HuH-7.5 (cell line): ENCODE measurements around the gene PDLIM3.
A peak's percentile ranks its signal among the peaks of the same experiment; 100 is the strongest.
"Not testable (repeated sequence)": the region's sequence is repeated elsewhere in the genome, so short reads cannot be mapped to it uniquely, and the experiment has no call there.

Source experiments
- DNase-seq: peaks from one replicate; pipeline ENCODE4 v3.0.0; 2011; ENCODE audit warnings: low spot score

Gene PDLIM3

GRCh38 chr4:185520119-185520518 lies 15.2 kb downstream of the PDLIM3 start:
- no peak for DNase-seq

GRCh38 chr4:185518494-185518893 lies 16.8 kb downstream of the PDLIM3 start:
- DNase-seq, result no peak

- DNase-seq, result no peak
Measured at GRCh38 chr4:185518069-185518468, 17.2 kb downstream of the PDLIM3 start.

GRCh38 chr4:185515248-185515647 lies 20.1 kb downstream of the PDLIM3 start:
- no peak for DNase-seq

GRCh38 chr4:185514182-185514697 lies 21.1 kb downstream of the PDLIM3 start:
- no peak for DNase-seq

- DNase-seq, result peak; percentile 25
Measured at GRCh38 chr4:185513489-185514181, 21.7 kb downstream of the PDLIM3 start.

- DNase-seq, result no peak
Measured at GRCh38 chr4:185512516-185512915, 22.8 kb downstream of the PDLIM3 start.

- not testable (repeated sequence) for DNase-seq
Measured at GRCh38 chr4:185511243-185511642, 24.1 kb downstream of the PDLIM3 start.

- DNase-seq, result no peak
Measured at GRCh38 chr4:185510806-185511205, 24.5 kb downstream of the PDLIM3 start.

GRCh38 chr4:185508181-185508580 lies 27.1 kb downstream of the PDLIM3 start:
- DNase-seq, result no peak

GRCh38 chr4:185506422-185506821 lies 28.9 kb downstream of the PDLIM3 start:
- no peak for DNase-seq

- DNase-seq, result peak; percentile 13
Measured at GRCh38 chr4:185504098-185505047, 30.9 kb downstream of the PDLIM3 start.

- DNase-seq, result no peak
Measured at GRCh38 chr4:185502386-185502785, 32.9 kb downstream of the PDLIM3 start.

GRCh38 chr4:185500576-185500975 lies 34.7 kb downstream of the PDLIM3 start:
- no peak for DNase-seq

GRCh38 chr4:185500035-185500434 lies 35.3 kb downstream of the PDLIM3 start:
- no peak for DNase-seq

GRCh38 chr4:185488650-185489049 lies 46.7 kb downstream of the PDLIM3 start:
- DNase-seq, result no peak

GRCh38 chr4:185481401-185481800 lies 53.9 kb downstream of the PDLIM3 start:
- DNase-seq, result no peak

- no peak for DNase-seq
Measured at GRCh38 chr4:185480016-185480732, 55.1 kb downstream of the PDLIM3 start.

GRCh38 chr4:185479507-185479971 lies 55.8 kb downstream of the PDLIM3 start:
- no peak for DNase-seq

- no peak for DNase-seq
Measured at GRCh38 chr4:185473247-185473646, 62.1 kb downstream of the PDLIM3 start.

- DNase-seq, result no peak
Measured at GRCh38 chr4:185472103-185472542, 63.2 kb downstream of the PDLIM3 start.
